ENCODE results near the gene MOB2.
"Not testable (repeated sequence)": the region's sequence is repeated elsewhere in the genome, so short reads cannot be mapped to it uniquely, and the experiment has no call there.

MOB2 gene

DNA sequence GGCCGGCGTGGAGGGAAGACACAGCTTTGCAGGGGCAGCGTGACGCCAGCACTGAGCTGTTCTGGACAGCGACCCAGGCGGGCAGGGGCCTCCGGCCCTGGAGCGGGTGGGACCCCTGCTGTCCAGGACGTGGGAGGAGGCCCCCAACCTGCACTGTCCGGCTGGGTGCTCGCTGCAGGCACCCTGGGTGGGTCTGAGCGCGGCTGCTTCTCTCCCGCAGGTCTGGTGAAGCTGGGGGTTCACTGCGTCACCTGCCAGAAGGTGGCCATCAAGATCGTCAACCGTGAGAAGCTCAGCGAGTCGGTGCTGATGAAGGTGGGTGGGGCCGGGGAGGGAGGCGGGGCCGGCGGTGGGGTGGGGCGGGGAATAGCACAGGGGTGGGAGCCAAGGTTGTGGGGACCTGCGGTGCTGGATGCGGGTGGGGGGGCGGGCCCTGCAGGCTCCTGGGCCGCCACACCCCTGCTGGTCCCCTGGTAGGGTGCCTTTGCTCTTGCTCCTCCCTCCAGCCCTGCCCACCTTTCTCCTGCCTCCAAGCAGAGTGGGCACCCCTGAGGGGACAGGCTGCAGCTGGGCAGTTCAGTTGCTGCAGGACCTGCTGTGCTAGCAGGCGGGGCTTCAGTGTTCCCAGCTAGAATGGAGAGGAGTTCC lies 50.6 kb downstream of the MOB2 start:
- Histone ChIP-seq H3K4me3 (ENCODE audit: low read length) (no peak overlapping the region), H2AFZ (ENCODE audit: low read depth, low read length) (no peak overlapping the region), H3K9me3 (ENCODE audit: low read length) (no peaks in the 10 kb centered on the region), H3K4me1 (ENCODE audit: insufficient read depth, low read length) (peaks cover 11% of the 10 kb centered on the region), H3K27me3 (ENCODE audit: insufficient read depth, low read length) (no peaks in the 10 kb centered on the region), H3K36me3 (ENCODE audit: insufficient read depth, low read length) (peaks cover 5% of the 10 kb centered on the region)

DNA sequence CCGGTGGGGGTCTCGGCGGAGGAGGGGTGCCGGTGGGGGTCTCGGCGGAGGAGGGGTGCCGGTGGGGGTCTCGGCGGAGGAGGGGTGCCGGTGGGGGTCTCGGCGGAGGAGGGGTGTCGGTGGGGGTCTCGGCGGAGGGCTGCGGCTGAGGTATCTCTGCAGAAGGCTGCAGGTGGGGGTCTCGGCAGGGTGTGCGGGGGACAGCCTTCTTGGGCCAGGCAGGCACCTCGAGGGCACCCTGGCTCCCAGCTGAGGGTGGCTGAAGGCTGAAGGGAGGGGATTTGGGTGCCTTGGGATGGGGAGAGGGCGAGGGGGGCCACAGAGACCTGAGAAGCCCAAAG lies 51.1 kb downstream of the MOB2 start:
- H2AFZ ChIP-seq (ENCODE audit: low read depth, low read length); H3K27me3 ChIP-seq (ENCODE audit: insufficient read depth, low read length); H3K36me3 ChIP-seq (ENCODE audit: insufficient read depth, low read length); H3K4me3 ChIP-seq (ENCODE audit: low read length); H3K9me3 ChIP-seq (ENCODE audit: low read length): not testable (repeated sequence)
- H3K4me1 ChIP-seq (ENCODE audit: insufficient read depth, low read length): peaks cover 11% of the 10 kb centered on the region

DNA sequence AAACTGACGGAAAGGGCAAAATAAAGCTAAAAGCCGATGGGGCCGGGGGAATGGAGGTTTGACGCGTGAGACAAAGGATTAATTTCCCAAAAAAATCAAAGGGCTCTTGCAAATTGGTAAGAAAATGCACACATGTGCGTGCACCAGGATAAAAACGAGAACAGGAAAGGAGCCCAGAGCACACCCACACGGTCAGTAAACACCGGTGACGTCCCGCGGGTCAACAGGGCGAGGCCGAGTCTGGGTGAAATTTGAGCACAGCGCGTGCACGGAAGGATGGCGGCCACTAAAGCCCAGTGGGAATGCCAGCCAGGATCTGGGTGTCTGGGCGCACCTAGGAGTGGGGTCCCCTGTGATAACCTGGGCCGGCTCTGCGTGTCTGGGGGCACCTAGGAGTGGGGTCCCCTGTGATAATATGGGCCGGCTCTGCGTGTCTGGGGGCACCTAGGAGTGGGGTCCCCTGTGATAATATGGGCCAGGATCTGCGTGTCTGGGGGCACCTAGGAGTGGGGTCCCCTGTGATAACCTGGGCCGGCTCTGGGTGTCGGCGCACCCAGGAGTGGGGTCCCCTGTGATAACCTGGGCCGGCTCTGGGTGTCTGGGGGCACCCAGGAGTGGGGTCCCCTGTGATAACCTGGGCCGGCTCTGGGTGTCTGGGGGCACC lies 52.5 kb downstream of the MOB2 start:
- Histone ChIP-seq H3K27me3 (ENCODE audit: insufficient read depth, low read length) (no peaks in the 10 kb centered on the region), H3K4me3 (ENCODE audit: low read length) (no peak overlapping the region), H3K36me3 (ENCODE audit: insufficient read depth, low read length) (peaks cover 5% of the 10 kb centered on the region), H3K4me1 (ENCODE audit: insufficient read depth, low read length) (peaks cover 11% of the 10 kb centered on the region), H2AFZ (ENCODE audit: low read depth, low read length) (no peak overlapping the region), H3K9me3 (ENCODE audit: low read length) (no peaks in the 10 kb centered on the region)

DNA sequence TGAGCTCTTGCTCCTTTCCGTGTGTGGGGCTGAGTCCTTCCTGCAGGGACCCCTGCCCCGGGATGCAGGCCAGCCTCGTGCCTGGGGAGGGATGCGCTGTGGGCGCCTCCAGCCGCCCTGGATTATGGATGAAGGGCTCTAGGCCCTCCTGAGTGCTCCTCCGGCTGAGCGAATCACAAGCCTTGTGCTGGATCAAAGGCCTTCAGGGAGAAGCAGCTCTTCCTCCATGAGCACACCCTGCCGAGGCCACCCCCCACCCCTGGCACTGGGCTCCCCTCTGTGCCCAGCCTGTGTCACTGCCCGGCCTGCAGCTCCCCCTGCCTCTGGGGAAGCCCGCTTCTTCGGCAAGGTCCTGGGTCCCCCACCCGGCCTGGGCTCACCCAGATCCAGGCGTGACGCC lies 53.0 kb downstream of the MOB2 start:
- H3K9me3 ChIP-seq (ENCODE audit: low read length): no peaks in the 10 kb centered on the region

DNA sequence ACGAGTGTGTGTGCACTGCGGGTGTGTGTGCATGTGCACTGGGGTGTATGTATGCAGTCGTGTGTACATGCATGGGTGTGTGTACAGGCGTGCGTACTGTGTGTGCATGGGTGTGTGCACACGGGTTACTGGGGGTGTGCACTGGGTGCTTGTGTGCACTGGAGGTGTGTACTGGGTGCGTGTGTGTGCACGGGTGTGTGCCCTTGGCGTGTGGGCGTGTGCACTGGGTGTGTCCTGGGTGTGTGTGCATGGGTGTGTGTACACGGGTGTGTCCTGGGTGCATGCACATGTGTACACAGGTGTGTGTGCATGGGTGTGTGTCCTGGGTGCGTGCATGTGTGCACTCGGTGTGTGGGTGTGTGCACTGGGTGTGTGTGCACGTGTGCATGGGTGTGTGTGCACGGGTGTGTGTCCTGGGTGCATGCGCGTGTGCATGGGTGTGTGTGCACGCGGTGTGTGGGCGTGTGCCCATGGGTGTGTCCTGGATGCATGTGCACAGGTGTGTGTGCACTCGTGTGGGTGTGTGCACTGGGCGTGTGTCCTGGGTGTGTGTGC lies 57.7 kb downstream of the MOB2 start:
- Histone ChIP-seq H2AFZ (ENCODE audit: low read depth, low read length) (no peak overlapping the region), H3K4me3 (ENCODE audit: low read length) (no peak overlapping the region), H3K27me3 (ENCODE audit: insufficient read depth, low read length) (no peaks in the 10 kb centered on the region), H3K36me3 (ENCODE audit: insufficient read depth, low read length) (no peaks in the 10 kb centered on the region), H3K4me1 (ENCODE audit: insufficient read depth, low read length) (no peaks in the 10 kb centered on the region), H3K9me3 (ENCODE audit: low read length) (no peaks in the 10 kb centered on the region)

More for the DNA sequence above, 53.0 kb downstream of the MOB2 start:
- Histone ChIP-seq H3K4me3 (ENCODE audit: low read length) (no peak overlapping the region), H3K36me3 (ENCODE audit: insufficient read depth, low read length) (no peaks in the 10 kb centered on the region), H2AFZ (ENCODE audit: low read depth, low read length) (no peak overlapping the region), H3K4me1 (ENCODE audit: insufficient read depth, low read length) (peaks cover 11% of the 10 kb centered on the region), H3K27me3 (ENCODE audit: insufficient read depth, low read length) (no peaks in the 10 kb centered on the region)

DNA sequence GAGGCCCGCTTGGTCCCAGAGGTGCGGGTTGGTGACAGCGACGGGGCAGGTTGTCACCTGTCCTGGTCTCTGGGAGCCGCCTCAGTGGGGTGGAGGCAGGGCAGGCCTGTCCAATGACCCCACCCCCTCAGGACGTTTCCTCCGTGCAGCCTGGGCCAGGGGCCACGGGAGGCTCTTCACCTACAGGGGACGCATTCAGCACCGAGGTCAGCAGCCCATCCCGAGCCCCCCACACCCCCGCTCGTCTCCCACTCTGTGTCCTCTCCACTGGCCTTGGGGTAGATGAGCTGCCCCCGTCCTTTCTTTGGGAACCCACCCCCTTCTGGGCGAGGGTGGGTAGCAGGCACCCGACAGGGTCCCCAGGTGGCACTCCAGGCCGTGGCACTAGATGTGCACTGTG lies 61.1 kb downstream of the MOB2 start:
- no peak overlapping the region for H2AFZ ChIP-seq (ENCODE audit: low read depth, low read length)
- no peaks in the 10 kb centered on the region for H3K27me3 ChIP-seq (ENCODE audit: insufficient read depth, low read length)
- no peak overlapping the region for H3K4me3 ChIP-seq (ENCODE audit: low read length)
- H3K4me1 ChIP-seq (ENCODE audit: insufficient read depth, low read length): no peaks in the 10 kb centered on the region
- no peaks in the 10 kb centered on the region for H3K36me3 ChIP-seq (ENCODE audit: insufficient read depth, low read length)
- no peaks in the 10 kb centered on the region for H3K9me3 ChIP-seq (ENCODE audit: low read length)

DNA sequence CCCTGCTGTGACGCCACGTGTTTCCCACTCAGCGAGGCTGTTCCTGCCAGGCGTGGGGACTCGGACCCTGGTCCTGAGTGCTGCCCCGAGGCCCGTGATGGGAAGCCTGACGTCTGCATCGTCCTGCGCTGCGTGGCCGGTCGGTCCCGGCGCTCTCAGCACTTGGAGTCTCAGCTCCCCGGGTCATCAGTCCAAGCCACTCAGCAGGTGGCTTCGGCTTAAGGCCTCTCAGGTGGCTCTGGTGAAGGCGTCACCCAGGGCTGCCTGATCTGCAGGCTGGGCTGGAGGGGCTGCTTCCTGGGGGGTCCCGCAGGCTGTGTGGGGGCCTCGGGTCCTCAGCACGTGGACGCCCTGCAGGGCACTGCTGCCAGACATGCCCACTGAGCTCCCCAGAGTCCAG lies 61.6 kb downstream of the MOB2 start:
- Histone ChIP-seq H3K36me3 (ENCODE audit: insufficient read depth, low read length) (no peaks in the 10 kb centered on the region), H3K4me1 (ENCODE audit: insufficient read depth, low read length) (no peaks in the 10 kb centered on the region), H3K27me3 (ENCODE audit: insufficient read depth, low read length) (no peaks in the 10 kb centered on the region), H2AFZ (ENCODE audit: low read depth, low read length) (no peak overlapping the region), H3K4me3 (ENCODE audit: low read length) (no peak overlapping the region), H3K9me3 (ENCODE audit: low read length) (peaks cover under 1% of the 10 kb centered on the region)

DNA sequence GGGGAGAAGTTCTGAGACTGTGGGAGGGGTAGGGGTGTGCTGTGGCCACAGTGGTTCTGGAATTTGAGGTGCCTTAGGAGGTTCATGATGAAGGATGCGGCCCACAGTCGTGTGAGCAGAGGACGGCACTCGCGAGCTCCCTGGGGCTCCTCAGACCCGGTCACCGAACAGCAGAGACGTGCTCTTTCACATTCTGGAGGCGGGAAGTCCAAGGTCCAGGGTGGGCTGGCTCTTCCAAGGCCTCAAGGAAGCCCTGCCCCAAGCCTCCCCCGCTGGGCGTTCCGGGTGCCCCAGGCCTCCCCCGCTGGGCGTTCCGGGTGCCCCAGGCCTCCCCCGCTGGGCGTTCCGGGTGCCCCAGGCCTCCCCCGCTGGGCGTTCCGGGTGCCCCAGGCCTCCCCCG lies 63.2 kb downstream of the MOB2 start:
- H3K36me3 ChIP-seq (ENCODE audit: insufficient read depth, low read length); H3K9me3 ChIP-seq (ENCODE audit: low read length); H3K27me3 ChIP-seq (ENCODE audit: insufficient read depth, low read length); H3K4me1 ChIP-seq (ENCODE audit: insufficient read depth, low read length); H3K4me3 ChIP-seq (ENCODE audit: low read length); H2AFZ ChIP-seq (ENCODE audit: low read depth, low read length): not testable (repeated sequence)

DNA sequence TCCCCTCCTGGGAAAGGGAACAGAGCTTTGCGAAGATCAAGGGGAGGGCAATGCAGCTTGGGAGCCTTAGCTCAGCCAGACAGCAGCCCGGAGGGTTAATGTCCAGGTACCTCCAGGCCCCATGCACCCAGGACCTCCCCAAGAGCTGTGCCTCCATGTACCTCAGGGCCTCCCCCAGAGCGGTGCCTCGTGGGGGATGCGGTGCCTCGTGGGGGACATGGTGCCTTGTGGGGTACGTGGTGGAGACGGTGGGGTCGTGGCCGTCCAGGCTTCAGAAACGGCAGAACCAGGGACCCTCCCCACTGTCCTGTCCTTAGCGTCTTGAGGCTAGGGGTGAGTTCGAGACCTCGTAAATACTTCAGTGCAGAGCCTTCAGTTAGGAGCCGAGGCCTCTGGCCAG lies 63.6 kb downstream of the MOB2 start:
- Histone ChIP-seq H3K4me1 (ENCODE audit: insufficient read depth, low read length) (no peaks in the 10 kb centered on the region), H3K36me3 (ENCODE audit: insufficient read depth, low read length) (no peaks in the 10 kb centered on the region), H3K4me3 (ENCODE audit: low read length) (no peak overlapping the region), H3K9me3 (ENCODE audit: low read length) (peaks cover 11% of the 10 kb centered on the region), H3K27me3 (ENCODE audit: insufficient read depth, low read length) (no peaks in the 10 kb centered on the region), H2AFZ (ENCODE audit: low read depth, low read length) (no peak overlapping the region)

DNA sequence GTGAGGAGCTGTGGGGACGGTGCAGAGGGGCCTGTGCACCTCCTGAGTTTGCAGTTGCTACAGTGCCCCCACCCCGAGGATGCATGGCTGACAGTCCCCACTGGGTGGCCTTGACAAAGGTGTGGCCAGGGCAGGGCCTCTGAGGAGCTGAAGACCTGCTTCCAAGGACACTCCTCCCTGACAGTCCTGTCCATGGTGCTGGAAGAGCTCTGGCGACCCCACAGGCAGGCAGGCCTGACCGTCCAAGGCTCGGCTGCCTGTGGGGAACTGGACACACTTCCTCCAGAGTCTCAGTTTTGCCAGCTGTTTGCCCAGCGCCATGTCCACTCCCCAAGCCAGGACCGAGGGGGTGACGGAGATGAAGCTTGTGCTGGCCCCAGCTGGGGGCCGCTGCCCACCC lies 64.1 kb downstream of the MOB2 start:
- Histone ChIP-seq H3K36me3 (ENCODE audit: insufficient read depth, low read length) (no peaks in the 10 kb centered on the region), H3K4me3 (ENCODE audit: low read length) (no peak overlapping the region), H2AFZ (ENCODE audit: low read depth, low read length) (no peak overlapping the region), H3K27me3 (ENCODE audit: insufficient read depth, low read length) (no peaks in the 10 kb centered on the region), H3K9me3 (ENCODE audit: low read length) (peaks cover 12% of the 10 kb centered on the region), H3K4me1 (ENCODE audit: insufficient read depth, low read length) (no peaks in the 10 kb centered on the region)

DNA sequence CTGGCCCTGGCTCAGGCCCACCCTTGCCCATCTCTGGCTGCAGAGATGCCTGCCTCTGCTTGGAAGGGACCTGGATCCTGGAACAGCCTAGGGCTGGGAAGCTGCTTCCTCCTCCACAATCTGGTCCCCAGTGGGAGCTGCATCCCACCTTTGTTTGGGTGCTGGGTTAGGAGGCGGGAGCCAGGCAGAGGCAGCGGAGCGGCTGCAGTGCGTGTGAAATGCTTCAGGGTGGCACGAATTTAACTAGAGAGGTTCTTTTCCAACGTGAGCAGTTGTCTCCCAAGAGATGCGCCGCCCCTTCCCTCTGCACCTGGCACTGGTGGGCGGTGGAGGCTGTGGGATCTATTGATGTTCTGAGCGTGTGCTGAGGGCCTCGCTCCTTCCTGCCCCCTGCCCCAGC lies 65.3 kb downstream of the MOB2 start:
- no peaks in the 10 kb centered on the region for H3K36me3 ChIP-seq (ENCODE audit: insufficient read depth, low read length)
- H3K4me3 ChIP-seq (ENCODE audit: low read length): no peak overlapping the region
- H3K4me1 ChIP-seq (ENCODE audit: insufficient read depth, low read length): no peaks in the 10 kb centered on the region

DNA sequence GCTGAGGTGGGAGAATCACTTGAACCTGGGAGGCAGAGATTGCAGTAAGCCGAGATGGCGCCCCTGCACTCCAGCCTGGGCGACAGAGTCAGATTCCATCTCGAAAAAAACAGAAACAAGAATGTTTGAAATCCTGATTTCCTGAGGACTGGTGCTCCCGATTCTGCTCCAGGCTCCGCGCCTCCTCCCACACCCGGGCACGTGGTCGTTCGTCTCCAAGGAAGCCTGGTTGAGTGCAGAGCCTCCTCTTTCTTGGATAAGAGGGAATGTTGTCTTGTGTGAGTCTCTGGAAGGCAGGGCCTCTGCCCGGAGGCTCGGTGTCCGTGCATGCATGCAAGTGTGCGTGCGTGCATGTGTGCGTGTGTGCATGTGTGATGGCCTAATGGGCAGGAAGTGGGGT lies 66.8 kb downstream of the MOB2 start:
- no peaks in the 10 kb centered on the region for H3K27me3 ChIP-seq (ENCODE audit: insufficient read depth, low read length)
- no peaks in the 10 kb centered on the region for H3K4me1 ChIP-seq (ENCODE audit: insufficient read depth, low read length)
- H3K4me3 ChIP-seq (ENCODE audit: low read length): no peak overlapping the region
- H3K9me3 ChIP-seq (ENCODE audit: low read length): peaks cover 31% of the 10 kb centered on the region
- H2AFZ ChIP-seq (ENCODE audit: low read depth, low read length): no peak overlapping the region
- H3K36me3 ChIP-seq (ENCODE audit: insufficient read depth, low read length): peaks cover 6% of the 10 kb centered on the region

More for the DNA sequence above, 65.3 kb downstream of the MOB2 start:
- Histone ChIP-seq H2AFZ (ENCODE audit: low read depth, low read length) (no peak overlapping the region), H3K9me3 (ENCODE audit: low read length) (peaks cover 20% of the 10 kb centered on the region), H3K27me3 (ENCODE audit: insufficient read depth, low read length) (no peaks in the 10 kb centered on the region)
